Kasumi-1 (cell line): Measurements from ENCODE around the gene AGBL1.

Experiments used
- DNase-seq, 2 experiments: peaks; one replicate each; lab custom pipeline; 2025; lab: John Stamatoyannopoulos, UW

Gene AGBL1

GRCh38 chr15:86163816-86164215 is 84.1 kb downstream of the AGBL1 start:
- no peak for DNase-seq

GRCh38 chr15:86164232-86164898 is 84.7 kb downstream of the AGBL1 start:
- no peak for DNase-seq

GRCh38 chr15:86165265-86166211 is 85.9 kb downstream of the AGBL1 start:
- no peak for DNase-seq

- DNase-seq, result no peak
Measured at GRCh38 chr15:86167841-86168240, 88.2 kb downstream of the AGBL1 start.

- DNase-seq, result no peak
Measured at GRCh38 chr15:86178845-86179244, 99.2 kb downstream of the AGBL1 start.

- DNase-seq, result no peak
Measured at GRCh38 chr15:86183596-86184491, 104.2 kb downstream of the AGBL1 start.

GRCh38 chr15:86193716-86194380 is 114.2 kb downstream of the AGBL1 start:
- DNase-seq, result no peak

GRCh38 chr15:86197770-86198169 is 118.1 kb downstream of the AGBL1 start:
- no peak for DNase-seq

GRCh38 chr15:86199467-86200145 is 119.9 kb downstream of the AGBL1 start:
- DNase-seq, result no peak

- no peak for DNase-seq
Measured at GRCh38 chr15:86201313-86202008, 121.8 kb downstream of the AGBL1 start.

GRCh38 chr15:86203462-86203861 is 123.8 kb downstream of the AGBL1 start:
- no peak for DNase-seq

- DNase-seq, result no peak
Measured at GRCh38 chr15:86205096-86205495, 125.4 kb downstream of the AGBL1 start.

GRCh38 chr15:86213420-86213819 is 133.7 kb downstream of the AGBL1 start:
- no peak for DNase-seq

GRCh38 chr15:86213888-86214287 is 134.2 kb downstream of the AGBL1 start:
- no peak for DNase-seq

GRCh38 chr15:86221119-86221518 is 141.4 kb downstream of the AGBL1 start:
- no peak for DNase-seq

GRCh38 chr15:86229306-86229705 is 149.6 kb downstream of the AGBL1 start:
- DNase-seq, result no peak

GRCh38 chr15:86229936-86230335 is 150.3 kb downstream of the AGBL1 start:
- no peak for DNase-seq

GRCh38 chr15:86231864-86232721 is 152.4 kb downstream of the AGBL1 start:
- DNase-seq, result no peak

GRCh38 chr15:86235667-86236066 is 156.0 kb downstream of the AGBL1 start:
- DNase-seq, result no peak
